Testis (tissue), 3 donors: ENCODE measurements around the gene TBK1. TPM values are rescaled to one million over a fixed set of nuclear protein-coding genes. Genes with fewer than 3 reads are reported as not detected.
A peak's percentile ranks its signal among the peaks of the same experiment; 100 is the strongest.

Experiments
- DNase-seq: peaks from one replicate; pipeline ENCODE4 v3.0.0-alpha.2; 2019
- H3K27ac ChIP-seq, 2 donors: fragments of 200-600 bp; sonication (generic); one replicate each; pipeline ENCODE4 v1.5.1; 2019
- H3K27me3 ChIP-seq: fragments of 200-600 bp; sonication (generic); one replicate; pipeline ENCODE4 v1.5.1; 2019
- H3K36me3 ChIP-seq: fragments of 200-600 bp; sonication (generic); one replicate; pipeline ENCODE4 v1.5.1; 2017; ENCODE audit warnings: low read depth; ENCODE audit errors: missing control alignments
- H3K4me1 ChIP-seq: fragments of 200-600 bp; sonication (generic); one replicate; pipeline ENCODE4 v1.5.1; 2019
- H3K4me3 ChIP-seq, 2 donors: fragments of 200-600 bp; sonication (generic); one replicate each; pipeline ENCODE4 v1.5.1; 2017 to 2019
- H3K9me3 ChIP-seq: fragments of 200-600 bp; sonication (generic); one replicate; pipeline ENCODE4 v1.5.1; 2017
- CTCF ChIP-seq, 3 experiments: fragments of 450-650 bp in 2 of 3; fragments of 200-600 bp in 1 of 3; sonication (generic) in 1 of 3; IDR thresholded peaks; one replicate each; pipeline ENCODE4 v1.5.1; 2016 to 2019; ENCODE audit warnings: antibody characterized with exemption in 3 of 3, mild to moderate bottlenecking in 2 of 3, moderate library complexity in 1 of 3
- POLR2A ChIP-seq: fragments of 450-650 bp; IDR thresholded peaks from one replicate; pipeline ENCODE4 v1.6.1; 2017; ENCODE audit warnings: antibody characterized with exemption, mild to moderate bottlenecking, moderate library complexity
- WGBS, 2 donors: methylation state at CpG; one replicate each; pipeline ENCODE4 v1.1.5; 2018; 5-methylcytosine and 5-hydroxymethylcytosine counted together
- intact Hi-C: fragments of 100-400 bp; cut with DNase I; formaldehyde crosslinking; loops from one replicate; pipeline ENCODE4 v1.15.1; 2023; ENCODE audit warnings: low total_unique reads
- polyA plus RNA-seq: library from polyadenylated mRNA; stranded (reverse); fragments of 350-450 nt; fragmentation: Illumina TruSeq; extraction: RNeasy Lipid Tissue Mini Kit (QIAGEN cat#74804); gene quantifications from one replicate; pipeline ENCODE4 v1.2.3, GENCODE V29; 2014; ENCODE audit warnings: low read depth, low replicate concordance; ENCODE audit not compliant: insufficient read depth
- total RNA-seq, 2 donors: library from RNA; depleted of rRNA; stranded (reverse); fragments of >200 nt; gene quantifications; one replicate each; pipeline ENCODE4 v1.2.3, GENCODE V29; 2016

The TBK1 gene
- total and polyA plus RNA-seq, 3 donors from 2014 or later, result 32.0 to 48.3 (median 47.6) TPM

- peak; percentile 54 for DNase-seq
- H3K27ac ChIP-seq, result peak overlapping the region; percentile 97
- no peaks in the 10 kb centered on the region for H3K27me3 ChIP-seq
- intact Hi-C loops, result no loop called here
- H3K4me3 ChIP-seq, result peak overlapping the region; percentile 84 to 90
- no peaks in the 10 kb centered on the region for H3K36me3 ChIP-seq
- H3K4me1 ChIP-seq, result peaks cover 18% of the 10 kb centered on the region
- H3K9me3 ChIP-seq, result no peaks in the 10 kb centered on the region
- WGBS, 2 donors, result 13 to 15% methylated on average over 8 of the region's 8 CpGs
- TF ChIP-seq POLR2A, result no peak
- no peak for TF ChIP-seq CTCF (IDR thresholded peaks at IDR 0.05)
Measured at GRCh38 chr12:64450711-64451486, 1.0 kb upstream of the TBK1 start.

DNA sequence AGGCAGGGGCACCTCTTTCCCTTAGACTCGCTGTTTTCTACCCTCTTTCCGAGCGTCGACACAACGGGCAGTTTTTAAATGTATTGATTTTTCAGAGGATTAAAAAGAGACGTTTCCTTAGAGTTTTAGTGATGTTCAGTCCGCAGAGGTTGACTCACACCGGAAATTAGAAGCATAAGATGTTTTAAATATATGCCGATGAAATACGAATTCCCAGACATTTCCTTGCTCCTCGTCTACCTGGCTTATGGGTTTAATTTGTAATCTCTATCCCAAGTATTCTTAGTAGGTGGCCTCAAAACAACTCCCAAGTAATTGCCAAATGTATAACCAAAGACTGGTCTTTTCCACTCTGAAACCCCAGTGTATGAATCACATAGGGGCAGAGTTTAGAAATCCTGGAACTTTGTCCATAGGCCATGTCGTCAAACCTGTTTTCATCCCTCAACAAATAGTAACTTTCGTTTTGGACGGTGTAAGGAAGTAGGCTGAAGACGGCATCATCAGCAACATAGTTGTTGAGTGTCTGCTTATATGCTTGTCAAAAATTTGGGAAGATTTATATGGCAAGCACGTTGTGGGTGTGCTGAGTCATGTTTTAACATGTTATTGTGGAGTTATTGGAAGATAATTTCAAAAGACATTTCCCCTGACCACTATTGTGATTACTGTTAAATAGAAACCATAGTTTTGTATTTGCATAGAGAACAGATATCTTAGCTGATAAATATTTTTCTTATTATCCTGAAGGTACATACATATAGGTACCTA, 824 bp downstream of the TBK1 start:
- WGBS, 2 donors, result 0% methylated on average over 16 of the region's 16 CpGs
- H3K27me3 ChIP-seq, result no peaks in the 10 kb centered on the region
- H3K9me3 ChIP-seq, result no peaks in the 10 kb centered on the region
- no peak for DNase-seq
- TF ChIP-seq CTCF (IDR thresholded peaks at IDR 0.05) (no peak), POLR2A (no peak)
- peak overlapping the region; percentile 97 for H3K27ac ChIP-seq
- H3K4me1 ChIP-seq, result peaks cover 28% of the 10 kb centered on the region
- H3K4me3 ChIP-seq, result peak overlapping the region; percentile 84 to 90
- no peaks in the 10 kb centered on the region for H3K36me3 ChIP-seq
- intact Hi-C loops, result no loop called here

GRCh38 chr12:64455506-64455905, 3.6 kb downstream of the TBK1 start:
- Histone ChIP-seq H3K27ac (peak overlapping the region in 1 of 2 donors; percentile 9), H3K27me3 (no peaks in the 10 kb centered on the region), H3K4me1 (peaks cover 39% of the 10 kb centered on the region), H3K9me3 (no peaks in the 10 kb centered on the region), H3K4me3 (no peak overlapping the region), H3K36me3 (no peaks in the 10 kb centered on the region)
- 39 to 40% methylated on average over 1 of the region's 1 CpG for WGBS, 2 donors
- intact Hi-C loops, result no loop called here
- no peak for TF ChIP-seq POLR2A
- no peak for TF ChIP-seq CTCF (IDR thresholded peaks at IDR 0.05)
- no peak for DNase-seq

DNA sequence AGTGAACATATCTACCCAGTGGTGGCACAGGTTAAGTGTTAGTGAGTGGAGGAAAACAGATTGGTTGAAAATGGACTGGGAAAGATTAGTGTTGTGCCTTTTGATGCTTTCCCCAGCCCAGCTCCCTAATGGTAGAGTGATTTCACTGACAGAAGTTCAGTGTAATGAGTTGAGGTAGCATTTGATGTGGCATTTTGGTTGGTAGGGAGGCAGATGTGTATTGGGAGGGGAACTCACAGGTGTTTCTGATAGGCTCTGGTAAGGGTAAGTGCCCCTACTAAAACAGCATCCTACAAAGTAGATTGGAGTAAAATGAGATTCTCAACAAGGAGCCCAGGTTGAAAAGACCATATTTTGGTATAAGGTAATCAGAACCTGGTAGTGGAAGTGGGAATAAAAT, 4.2 kb downstream of the TBK1 start:
- no peak for DNase-seq
- Histone ChIP-seq H3K27me3 (no peaks in the 10 kb centered on the region), H3K36me3 (no peaks in the 10 kb centered on the region), H3K27ac (peak overlapping the region; percentile 3 to 9), H3K9me3 (no peaks in the 10 kb centered on the region), H3K4me1 (peaks cover 34% of the 10 kb centered on the region), H3K4me3 (no peak overlapping the region)
- TF ChIP-seq POLR2A, result no peak
- intact Hi-C loops, result no loop called here

- H3K27ac ChIP-seq, result no peak overlapping the region
- WGBS, 2 donors, result 58 to 62% methylated on average over 6 of the region's 6 CpGs
- intact Hi-C loops, result no loop called here
- H3K27me3 ChIP-seq, result no peaks in the 10 kb centered on the region
- peaks cover 30% of the 10 kb centered on the region for H3K4me1 ChIP-seq
- H3K4me3 ChIP-seq, result no peak overlapping the region
- H3K36me3 ChIP-seq, result no peaks in the 10 kb centered on the region
- TF ChIP-seq CTCF (IDR thresholded peaks at IDR 0.05) (no peak), POLR2A (no peak)
- no peaks in the 10 kb centered on the region for H3K9me3 ChIP-seq
- DNase-seq, result no peak
Measured at GRCh38 chr12:64457032-64457431, 5.1 kb downstream of the TBK1 start.
